Upper lobe of left lung (tissue), 4 donors: Measurements from ENCODE around the gene MAP3K9.

Source experiments
- CTCF ChIP-seq, 6 experiments: fragments of 450-650 bp in 4 of 6; fragments of 200-600 bp in 2 of 6; sonication (generic) in 2 of 6; IDR thresholded peaks; one replicate each; pipeline ENCODE4 v1.5.1; 2016 to 2019; ENCODE audit warnings: antibody characterized with exemption in 6 of 6
- EP300 ChIP-seq, 4 donors: sonication (generic); formaldehyde crosslinking; IDR thresholded peaks; one replicate each; pipeline ENCODE4 v1.5.1; 2017; ENCODE audit warnings: antibody characterized with exemption in 4 of 4, control low read depth in 2 of 4

- TF ChIP-seq CTCF (IDR thresholded peaks at IDR 0.05) (no peak), EP300 (IDR thresholded peaks at IDR 0.05) (no peak)
Observed at GRCh38 chr14:70811578-70811977, 2.3 kb upstream of the MAP3K9 start.
